ENCODE data around the gene SAXO2.

DNA sequence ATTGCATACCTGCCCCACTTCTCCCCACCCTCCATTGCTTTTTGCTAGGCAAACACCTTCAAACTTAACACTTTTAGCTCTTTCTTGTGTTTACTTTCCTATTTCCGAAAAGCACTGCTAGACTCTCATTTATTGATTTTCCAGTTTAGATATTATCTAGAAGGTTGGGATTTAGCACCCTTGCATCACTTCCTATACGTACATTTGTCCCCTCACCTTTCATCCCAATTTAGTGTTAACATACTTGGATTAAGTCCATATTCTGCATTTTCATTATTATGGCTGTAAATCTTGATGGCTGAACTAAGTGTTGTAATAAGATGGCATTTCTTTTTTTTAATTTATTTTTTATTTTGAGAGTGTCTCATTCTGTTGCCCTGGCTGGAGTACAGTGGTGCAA lies 47.2 kb downstream of the SAXO2 start:
- no peak for TF ChIP-seq POLR2A (IDR thresholded peaks at IDR 0.05)
- no peak for TF ChIP-seq EP300 (IDR thresholded peaks at IDR 0.05)

Data from sigmoid colon (tissue), 4 donors.